Measurements from ENCODE around the gene GLIS1. TPM values are rescaled to one million over a fixed set of nuclear protein-coding genes. Genes with fewer than 3 reads are reported as not detected.

GLIS1 gene
- total RNA-seq, 2 donors from 2014 or later: 0.20 to 0.22 TPM

DNA sequence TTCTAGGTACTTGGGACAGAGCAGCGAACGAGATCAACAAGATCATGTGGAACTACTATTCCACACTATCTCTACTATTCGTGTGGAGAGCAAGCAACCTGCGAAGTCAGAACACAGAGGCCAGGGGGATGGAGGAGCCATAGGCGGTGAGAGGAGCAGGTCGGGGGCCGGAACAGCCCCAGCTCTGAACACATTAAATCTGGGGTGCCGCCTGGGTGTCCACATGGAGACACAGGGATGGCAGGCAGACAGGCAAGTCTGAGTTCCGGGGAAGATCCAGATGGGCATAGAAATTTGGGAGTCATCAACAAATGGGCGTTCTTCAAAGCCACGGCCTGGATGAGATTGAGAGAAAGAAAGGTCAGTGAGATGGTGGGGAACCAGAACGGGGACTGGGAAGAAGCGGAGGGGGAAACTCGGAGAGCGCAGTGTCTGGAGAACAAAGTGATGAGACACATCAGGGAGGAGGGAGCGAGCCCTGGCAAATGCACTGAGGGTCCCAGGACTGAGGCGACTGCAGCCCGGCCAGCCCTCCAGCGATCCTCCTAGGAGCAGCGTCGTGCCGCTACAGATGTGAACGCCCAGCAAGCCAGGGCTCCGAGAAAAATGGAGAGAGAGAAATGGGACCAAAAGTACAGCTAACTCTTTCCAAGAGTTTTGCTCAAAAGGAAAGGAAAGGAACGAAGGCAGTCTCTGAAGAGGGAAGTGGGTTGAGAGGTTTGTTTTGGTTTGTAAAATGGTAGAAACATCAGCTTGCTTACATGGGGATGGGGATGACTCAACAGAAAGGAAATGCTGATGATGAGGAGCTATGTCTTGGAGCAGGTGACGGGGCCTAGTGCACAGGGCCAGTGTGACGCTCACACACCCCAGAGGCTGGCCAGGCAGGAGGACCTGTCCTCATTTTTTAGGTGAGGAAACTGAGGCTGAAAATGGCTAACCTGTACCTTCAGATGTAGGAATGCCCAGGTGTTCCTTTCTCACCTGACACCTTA lies 84.5 kb downstream of the GLIS1 start:
- no peak for DNase-seq (ENCODE audit: low spot score)
- Histone ChIP-seq H3K27ac (no peak overlapping the region), H3K36me3 (no peaks in the 10 kb centered on the region), H3K27me3 (no peaks in the 10 kb centered on the region), H3K9me3 (no peaks in the 10 kb centered on the region), H3K4me3 (no peak overlapping the region), H3K4me1 (no peaks in the 10 kb centered on the region)
- TF ChIP-seq, protein P1, sequence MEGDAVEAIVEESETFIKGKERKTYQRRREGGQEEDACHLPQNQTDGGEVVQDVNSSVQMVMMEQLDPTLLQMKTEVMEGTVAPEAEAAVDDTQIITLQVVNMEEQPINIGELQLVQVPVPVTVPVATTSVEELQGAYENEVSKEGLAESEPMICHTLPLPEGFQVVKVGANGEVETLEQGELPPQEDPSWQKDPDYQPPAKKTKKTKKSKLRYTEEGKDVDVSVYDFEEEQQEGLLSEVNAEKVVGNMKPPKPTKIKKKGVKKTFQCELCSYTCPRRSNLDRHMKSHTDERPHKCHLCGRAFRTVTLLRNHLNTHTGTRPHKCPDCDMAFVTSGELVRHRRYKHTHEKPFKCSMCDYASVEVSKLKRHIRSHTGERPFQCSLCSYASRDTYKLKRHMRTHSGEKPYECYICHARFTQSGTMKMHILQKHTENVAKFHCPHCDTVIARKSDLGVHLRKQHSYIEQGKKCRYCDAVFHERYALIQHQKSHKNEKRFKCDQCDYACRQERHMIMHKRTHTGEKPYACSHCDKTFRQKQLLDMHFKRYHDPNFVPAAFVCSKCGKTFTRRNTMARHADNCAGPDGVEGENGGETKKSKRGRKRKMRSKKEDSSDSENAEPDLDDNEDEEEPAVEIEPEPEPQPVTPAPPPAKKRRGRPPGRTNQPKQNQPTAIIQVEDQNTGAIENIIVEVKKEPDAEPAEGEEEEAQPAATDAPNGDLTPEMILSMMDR (IDR thresholded peaks at IDR 0.05): no peak

DNA sequence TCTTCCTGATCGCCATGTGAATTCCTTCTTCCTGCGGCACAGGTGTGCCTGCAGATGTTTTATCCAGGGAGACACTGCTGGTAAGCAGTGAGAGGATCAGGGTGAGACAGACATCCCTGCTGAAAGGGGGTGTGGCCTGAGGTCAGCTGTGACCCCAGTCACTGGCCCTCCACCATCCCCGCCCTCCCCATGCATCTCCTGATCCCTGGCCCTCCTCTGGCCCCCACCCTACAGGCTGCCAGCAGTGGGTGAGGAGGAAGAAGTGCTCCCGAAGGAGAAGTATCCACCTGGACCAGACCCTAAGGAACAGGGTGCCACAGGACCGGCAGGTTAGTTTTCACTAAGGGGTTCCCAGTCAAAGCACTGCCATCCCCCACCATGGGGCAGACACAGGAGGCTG lies 85.3 kb downstream of the GLIS1 start:
- no peak for DNase-seq (ENCODE audit: low spot score)
- no peak overlapping the region for H3K4me3 ChIP-seq

DNA sequence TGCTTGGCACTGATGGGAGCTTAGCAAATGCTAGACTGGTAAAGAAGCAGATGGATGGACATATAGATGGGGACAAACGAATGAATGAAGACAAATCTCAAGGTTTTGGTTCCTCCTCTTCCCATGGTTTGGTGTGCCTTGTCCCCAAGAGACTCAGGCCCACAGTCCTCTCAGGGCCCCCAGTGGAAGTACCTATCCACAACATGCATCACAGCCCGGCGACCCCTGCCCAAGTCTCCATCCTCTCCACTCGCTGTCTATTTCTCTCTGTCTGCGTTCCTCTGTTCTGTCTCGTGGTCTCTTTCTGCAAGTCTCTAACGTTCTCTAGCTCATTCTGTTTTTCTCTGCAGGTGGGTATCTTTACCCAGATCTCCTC lies 85.8 kb downstream of the GLIS1 start:
- TF ChIP-seq, protein P1 (IDR thresholded peaks at IDR 0.05): no peak
- H3K4me1 ChIP-seq: no peaks in the 10 kb centered on the region
- DNase-seq (ENCODE audit: low spot score): no peak
- no peak overlapping the region for H3K4me3 ChIP-seq
- H3K36me3 ChIP-seq: no peaks in the 10 kb centered on the region
- H3K27me3 ChIP-seq: no peaks in the 10 kb centered on the region
- H3K9me3 ChIP-seq: no peaks in the 10 kb centered on the region
- no peak overlapping the region for H3K27ac ChIP-seq

More for the DNA sequence above, 85.3 kb downstream of the GLIS1 start:
- TF ChIP-seq, protein P1 (IDR thresholded peaks at IDR 0.05): no peak
- Histone ChIP-seq H3K4me1 (no peaks in the 10 kb centered on the region), H3K27ac (no peak overlapping the region), H3K27me3 (no peaks in the 10 kb centered on the region), H3K36me3 (no peaks in the 10 kb centered on the region), H3K9me3 (no peaks in the 10 kb centered on the region)

DNA sequence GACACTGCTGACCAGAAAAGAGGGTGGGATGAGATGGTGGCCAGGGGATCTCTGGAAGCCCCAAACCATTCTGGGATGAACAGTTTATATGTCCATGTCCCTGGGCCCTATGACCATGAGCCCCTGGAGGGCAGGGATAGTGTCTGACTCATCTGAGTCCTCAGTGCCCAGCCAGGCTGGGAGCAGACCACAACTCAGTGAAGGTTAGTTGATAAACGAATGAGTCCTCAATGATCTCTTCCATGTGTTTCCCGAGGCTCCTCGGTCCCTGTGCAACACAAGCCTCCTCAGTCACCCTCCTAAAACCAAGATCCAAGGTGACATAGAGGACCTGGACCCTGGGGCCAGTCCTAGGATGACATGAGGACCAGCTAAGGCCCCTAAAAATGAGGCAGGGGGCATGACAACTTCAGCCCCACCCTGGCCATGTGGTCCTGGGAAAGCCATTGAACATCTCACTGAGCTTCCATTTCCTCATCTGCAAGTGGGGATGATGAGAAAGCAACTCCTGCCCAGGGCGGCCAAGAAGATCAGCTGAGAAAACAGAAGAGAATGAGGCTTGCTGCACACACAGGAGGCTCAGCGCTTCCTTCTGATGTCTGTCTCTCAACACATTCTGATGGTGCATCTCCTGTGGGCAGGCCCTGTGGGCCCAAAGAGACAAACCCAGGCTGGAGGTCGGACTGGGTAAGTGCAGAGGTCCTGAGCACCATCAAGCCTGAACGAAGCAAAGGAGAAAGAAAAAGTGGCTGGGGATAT lies 86.3 kb downstream of the GLIS1 start:
- H3K27me3 ChIP-seq: no peaks in the 10 kb centered on the region

DNA sequence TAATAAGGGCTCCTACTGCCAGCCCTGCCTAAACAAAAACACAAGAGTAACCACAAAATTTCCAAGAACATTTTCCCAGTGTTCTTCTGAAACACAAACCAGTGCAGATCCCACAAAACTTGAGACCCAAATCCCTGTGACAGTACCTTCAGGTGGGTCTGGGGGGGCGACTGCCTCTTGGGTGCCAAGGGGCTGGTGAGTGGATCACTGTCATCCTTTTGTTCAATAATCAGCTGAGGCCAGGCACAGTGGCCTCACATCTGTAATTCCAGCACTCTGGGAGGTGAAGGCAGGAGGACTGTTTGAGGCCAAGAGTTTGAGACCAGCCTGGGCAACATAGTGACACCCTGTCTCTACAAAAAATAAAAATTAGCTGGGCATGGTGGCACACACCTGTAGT lies 87.6 kb downstream of the GLIS1 start:
- TF ChIP-seq, protein P1 (IDR thresholded peaks at IDR 0.05): no peak
- no peak for DNase-seq (ENCODE audit: low spot score)
- H3K36me3 ChIP-seq: no peaks in the 10 kb centered on the region
- H3K4me1 ChIP-seq: no peaks in the 10 kb centered on the region
- H3K27ac ChIP-seq: no peak overlapping the region
- no peaks in the 10 kb centered on the region for H3K27me3 ChIP-seq
- H3K4me3 ChIP-seq: no peak overlapping the region
- no peaks in the 10 kb centered on the region for H3K9me3 ChIP-seq

More for the DNA sequence above, 86.3 kb downstream of the GLIS1 start:
- no peaks in the 10 kb centered on the region for H3K36me3 ChIP-seq
- H3K27ac ChIP-seq: no peak overlapping the region
- H3K4me1 ChIP-seq: no peaks in the 10 kb centered on the region
- DNase-seq (ENCODE audit: low spot score): no peak
- H3K4me3 ChIP-seq: no peak overlapping the region
- TF ChIP-seq, protein P1 (IDR thresholded peaks at IDR 0.05): no peak
- no peaks in the 10 kb centered on the region for H3K9me3 ChIP-seq
